ENCODE measurements around the gene KRT2. TPM values are rescaled to one million over a fixed set of nuclear protein-coding genes. Genes with fewer than 3 reads are reported as not detected.

KRT2 gene
- total and polyA plus RNA-seq, 2 of the 8 experiments (the other 6 are each of a cell fraction or from before 2014, with no cell fraction given): not detected

DNA sequence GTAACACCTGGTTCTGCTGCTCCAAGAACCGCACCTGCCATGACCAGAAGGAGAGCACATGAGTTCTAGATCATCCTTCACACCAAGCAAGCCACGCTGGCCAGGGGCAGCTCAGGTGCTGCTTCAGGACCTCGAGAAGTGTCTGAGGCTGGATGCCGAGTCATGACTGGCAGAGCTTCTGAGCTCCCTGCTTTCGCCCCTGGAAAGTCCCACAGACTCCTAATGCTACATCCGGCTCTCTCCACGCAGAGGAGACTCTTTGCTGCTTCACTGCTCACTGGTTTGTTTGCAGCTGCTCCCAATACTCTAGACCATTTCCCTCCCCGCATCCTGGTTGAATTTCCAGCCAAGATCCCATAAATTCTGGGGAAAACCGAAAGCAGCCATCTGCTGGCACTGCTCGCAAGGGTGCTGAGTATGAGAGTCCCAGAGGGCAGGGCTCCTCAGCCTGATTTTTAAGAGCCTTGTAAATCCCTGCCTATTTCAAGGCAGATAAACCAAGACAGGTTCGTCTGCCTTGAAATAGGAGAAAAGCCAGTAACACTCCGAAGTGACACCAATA is 1.4 kb downstream of the KRT2 start (continued):
- TF ChIP-seq CHD7 (IDR thresholded peaks at IDR 0.05; ENCODE audit: insufficient replicate concordance, low read length) (no peak), TAF7 (optimal IDR thresholded peaks at IDR 0.05; ENCODE audit: borderline replicate concordance, low read depth, low read length) (no peak), EP300 (IDR thresholded peaks at IDR 0.05; ENCODE audit: borderline replicate concordance in 1 of 2, low read depth in 2 of 2, low read length in 2 of 2) (no peak), CREB1 (IDR thresholded peaks at IDR 0.05) (no peak), BRCA1 (IDR thresholded peaks at IDR 0.05; ENCODE audit: low read depth, low read length) (no peak), RFX5 (IDR thresholded peaks at IDR 0.05; ENCODE audit: borderline replicate concordance, low read depth, low read length) (no peak), KDM1A (IDR thresholded peaks at IDR 0.05; ENCODE audit: borderline replicate concordance, low read length) (no peak), RNF2 (IDR thresholded peaks at IDR 0.05; ENCODE audit: borderline replicate concordance, low read depth, low read length, missing control alignments, poor library complexity, severe bottlenecking) (no peak), CBX5 (IDR thresholded peaks at IDR 0.05; ENCODE audit: low read depth, low read length) (no peak), MAFK (IDR thresholded peaks at IDR 0.05; ENCODE audit: low read depth, low read length) (no peak), BCL11A (IDR thresholded peaks at IDR 0.05; ENCODE audit: low read depth in 2 of 2, low read length in 2 of 2) (no peak)
